Smooth muscle cell (in vitro differentiated cells): ENCODE results near the gene HPX. TPM values are rescaled to one million over a fixed set of nuclear protein-coding genes. Genes with fewer than 3 reads are reported as not detected.
A peak's percentile ranks its signal among the peaks of the same experiment; 100 is the strongest.
"Not testable (repeated sequence)": the region's sequence is repeated elsewhere in the genome, so short reads cannot be mapped to it uniquely, and the experiment has no call there.

Experiments
- DNase-seq: peaks from one replicate; lab custom pipeline; 2025; ENCODE audit not compliant: unreplicated experiment; lab: John Stamatoyannopoulos, UW
- H2AFZ ChIP-seq: fragments of 200-600 bp; sonication (generic); 2 replicates; pipeline ENCODE4 v1.6.0; 2016; ENCODE audit warnings: antibody characterized with exemption, low read depth, mild to moderate bottlenecking
- H3F3A ChIP-seq: fragments of 200-600 bp; sonication (generic); 2 replicates; pipeline ENCODE4 v1.6.0; 2017; ENCODE audit warnings: antibody characterized with exemption, low read depth
- H3K27ac ChIP-seq: fragments of 200-600 bp; sonication (generic); 2 replicates; pipeline ENCODE4 v1.5.1; 2016; ENCODE audit warnings: low read depth, mild to moderate bottlenecking
- H3K27me3 ChIP-seq: fragments of 200-600 bp; sonication (generic); 2 replicates; pipeline ENCODE4 v1.6.1; 2016; ENCODE audit warnings: low read depth, mild to moderate bottlenecking
- H3K36me3 ChIP-seq: fragments of 200-600 bp; sonication (generic); 2 replicates; pipeline ENCODE4 v1.5.1; 2016; ENCODE audit warnings: low read depth
- H3K4me1 ChIP-seq: fragments of 200-600 bp; sonication (generic); 2 replicates; pipeline ENCODE4 v1.5.1; 2016; ENCODE audit warnings: low read depth
- H3K4me2 ChIP-seq: fragments of 200-600 bp; sonication (generic); 2 replicates; pipeline ENCODE4 v1.6.0; 2016; ENCODE audit warnings: mild to moderate bottlenecking
- H3K4me3 ChIP-seq: fragments of 200-600 bp; sonication (generic); 2 replicates; pipeline ENCODE4 v1.5.1; 2016; ENCODE audit warnings: mild to moderate bottlenecking
- H3K79me2 ChIP-seq: fragments of 200-600 bp; sonication (generic); 2 replicates; pipeline ENCODE4 v1.6.0; 2016; ENCODE audit warnings: low read depth, mild to moderate bottlenecking
- H3K9ac ChIP-seq: fragments of 200-600 bp; sonication (generic); 2 replicates; pipeline ENCODE4 v1.6.0; 2016; ENCODE audit warnings: low read depth
- H3K9me3 ChIP-seq: fragments of 200-600 bp; sonication (generic); replicated peaks from 2 replicates; pipeline ENCODE4 v1.5.1; 2016; ENCODE audit warnings: low read depth
- H4K20me1 ChIP-seq: fragments of 200-600 bp; sonication (generic); 2 replicates; pipeline ENCODE4 v1.6.0; 2016; ENCODE audit warnings: low read depth
- CTCF ChIP-seq: fragments of 200-600 bp; sonication (generic); IDR thresholded peaks from 2 replicates; pipeline ENCODE4 v1.5.1; 2017; ENCODE audit warnings: borderline replicate concordance, mild to moderate bottlenecking, antibody characterized with exemption; ENCODE audit not compliant: insufficient read depth, poor library complexity, severe bottlenecking
- WGBS: methylation state at CpG from one replicate; pipeline ENCODE4 v1.1.7; 2016; ENCODE audit warnings: low lambda C conversion rate; 5-methylcytosine and 5-hydroxymethylcytosine counted together
- polyA plus RNA-seq: library from polyadenylated mRNA; unstranded; fragments of >200 nt; fragmentation: Nextera tagmentation; extraction: Ambion mirVana; gene quantifications from 2 replicates; pipeline ENCODE4 v1.2.1, GENCODE V29; 2016
- total RNA-seq: library from RNA; depleted of rRNA; stranded (reverse); fragments of >200 nt; gene quantifications from 2 replicates; pipeline ENCODE4 v1.2.3, GENCODE V29; 2014

The HPX gene
- total and polyA plus RNA-seq, 2 experiments from 2014 or later = 1.1 to 3.5 TPM

DNA sequence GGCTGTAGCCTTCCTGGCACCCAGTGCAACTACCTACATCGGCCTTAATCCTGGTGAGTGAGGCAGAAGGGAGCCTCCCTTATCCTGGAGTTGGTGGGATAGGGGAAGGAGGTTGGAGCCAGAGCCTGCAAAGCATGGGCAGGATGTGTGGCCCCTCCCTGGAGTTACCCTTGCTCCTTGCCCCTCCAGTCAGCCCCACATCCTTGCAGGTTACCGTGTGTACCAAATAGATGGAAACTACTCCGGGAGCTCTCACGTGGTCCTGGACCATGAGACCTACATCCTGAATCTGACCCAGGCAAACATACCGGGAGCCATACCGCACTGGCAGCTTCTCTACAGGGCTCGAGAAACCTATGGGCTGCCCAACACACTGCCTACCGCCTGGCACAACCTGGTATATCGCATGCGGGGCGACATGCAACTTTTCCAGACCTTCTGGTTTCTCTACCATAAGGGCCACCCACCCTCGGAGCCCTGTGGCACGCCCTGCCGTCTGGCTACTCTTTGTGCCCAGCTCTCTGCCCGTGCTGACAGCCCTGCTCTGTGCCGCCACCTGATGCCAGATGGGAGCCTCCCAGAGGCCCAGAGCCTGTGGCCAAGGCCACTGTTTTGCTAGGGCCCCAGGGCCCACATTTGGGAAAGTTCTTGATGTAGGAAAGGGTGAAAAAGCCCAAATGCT is 46.7 kb downstream of the HPX start:
- no peaks in the 10 kb centered on the region for H3K27me3 ChIP-seq
- WGBS = 96% methylated on average over 16 of the region's 16 CpGs
- H3K4me1 ChIP-seq = peaks cover 9% of the 10 kb centered on the region
- no peaks in the 10 kb centered on the region for H3K79me2 ChIP-seq
- H3K4me3 ChIP-seq = no peak overlapping the region
- peaks cover 8% of the 10 kb centered on the region for H3F3A ChIP-seq
- H3K4me2 ChIP-seq = no peak overlapping the region
- H2AFZ ChIP-seq = no peak overlapping the region
- H3K9me3 ChIP-seq = no peaks in the 10 kb centered on the region
- no peak for TF ChIP-seq CTCF
- H3K36me3 ChIP-seq = no peaks in the 10 kb centered on the region
- no peak overlapping the region for H3K27ac ChIP-seq
- no peak for DNase-seq
- no peaks in the 10 kb centered on the region for H4K20me1 ChIP-seq
- no peak overlapping the region for H3K9ac ChIP-seq

DNA sequence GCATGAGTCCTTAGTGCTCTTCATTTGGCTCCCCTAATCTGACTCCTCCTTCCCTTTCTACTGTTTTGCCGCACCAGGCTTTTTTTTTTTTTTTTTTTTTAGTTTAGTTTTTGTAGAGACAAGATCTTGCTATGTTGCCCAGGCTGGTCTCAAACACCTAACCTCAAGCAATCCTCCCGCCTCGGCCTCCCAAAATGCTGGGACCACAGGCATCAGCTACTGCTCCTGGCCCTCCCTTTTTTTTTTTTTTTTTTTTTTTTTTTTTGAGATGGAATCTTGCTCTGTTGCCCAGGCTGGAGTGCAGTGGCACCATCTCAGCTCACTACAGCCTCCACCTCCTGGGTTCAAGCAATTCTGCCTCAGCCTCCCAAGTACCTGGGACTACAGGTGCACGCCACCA is 48.5 kb downstream of the HPX start:
- H3F3A ChIP-seq, H3K4me1 ChIP-seq, H4K20me1 ChIP-seq, H3K36me3 ChIP-seq, H2AFZ ChIP-seq, DNase-seq, H3K27me3 ChIP-seq, H3K4me3 ChIP-seq, H3K27ac ChIP-seq, H3K9me3 ChIP-seq, H3K9ac ChIP-seq, H3K4me2 ChIP-seq, H3K79me2 ChIP-seq: not testable (repeated sequence)
- WGBS = 95% methylated on average over 4 of the region's 4 CpGs

GRCh38 chr11:6391537-6392134 is 49.2 kb downstream of the HPX start:
- H3K9ac ChIP-seq = no peak overlapping the region
- H3K27ac ChIP-seq = no peak overlapping the region
- DNase-seq = no peak
- H3F3A ChIP-seq = no peaks in the 10 kb centered on the region
- no peaks in the 10 kb centered on the region for H4K20me1 ChIP-seq
- no peaks in the 10 kb centered on the region for H3K79me2 ChIP-seq
- no peaks in the 10 kb centered on the region for H3K36me3 ChIP-seq
- H3K9me3 ChIP-seq = no peaks in the 10 kb centered on the region
- TF ChIP-seq CTCF = no peak
- H2AFZ ChIP-seq = no peak overlapping the region
- peak overlapping the region; percentile 93 for H3K4me2 ChIP-seq
- WGBS = 96% methylated on average over 15 of the region's 18 CpGs
- H3K27me3 ChIP-seq = no peaks in the 10 kb centered on the region
- H3K4me3 ChIP-seq = no peak overlapping the region
- H3K4me1 ChIP-seq = peaks cover 9% of the 10 kb centered on the region

- Histone ChIP-seq H3K79me2 (no peaks in the 10 kb centered on the region), H4K20me1 (no peaks in the 10 kb centered on the region), H2AFZ (peak overlapping the region; percentile 31), H3K4me2 (peak overlapping the region; percentile 93), H3K4me1 (peaks cover 9% of the 10 kb centered on the region), H3K9me3 (no peaks in the 10 kb centered on the region), H3K36me3 (no peaks in the 10 kb centered on the region), H3F3A (no peaks in the 10 kb centered on the region), H3K27ac (peak overlapping the region; percentile 89), H3K27me3 (no peaks in the 10 kb centered on the region), H3K4me3 (peak overlapping the region; percentile 75), H3K9ac (peak overlapping the region; percentile 82)
- WGBS = 55% methylated on average over 19 of the region's 19 CpGs
- DNase-seq = no peak
- TF ChIP-seq CTCF = no peak
Measured at GRCh38 chr11:6390718-6391469, 49.9 kb downstream of the HPX start.
